IMR-90 (cell line): ENCODE data around the gene CCDC28B.

Source experiments
- BHLHE40 ChIP-seq: fragments of 150-350 bp; IDR thresholded peaks from 2 replicates; pipeline ENCODE4 v1.6.1; 2016; ENCODE audit warnings: mild to moderate bottlenecking, low read depth, low read length
- CEBPB ChIP-seq: IDR thresholded peaks from 2 replicates; pipeline ENCODE4 v1.6.1; 2012; ENCODE audit warnings: low read depth, low read length, improper control_type of control experiment
- MXI1 ChIP-seq: IDR thresholded peaks from 2 replicates; pipeline ENCODE4 v1.6.1; 2012; ENCODE audit warnings: low read depth, mild to moderate bottlenecking, low read length, moderate library complexity, borderline replicate concordance
- NFE2L2 ChIP-seq: fragments of 150-350 bp; IDR thresholded peaks from 2 replicates; pipeline ENCODE4 v1.6.1; 2016; ENCODE audit warnings: low read depth, mild to moderate bottlenecking, low read length
- POLR2A ChIP-seq: IDR thresholded peaks from 2 replicates; pipeline ENCODE4 v1.6.1; 2012; ENCODE audit warnings: mild to moderate bottlenecking, low read depth, low read length
- RAD21 ChIP-seq: IDR thresholded peaks from 2 replicates; pipeline ENCODE4 v1.6.1; 2012; ENCODE audit warnings: low read length, improper control_type of control experiment
- TF ChIP-seq, protein P1 (sequence below): fragments of 150-350 bp; IDR thresholded peaks from 2 replicates; pipeline ENCODE4 v1.6.1; 2017; ENCODE audit warnings: mild to moderate bottlenecking, antibody characterized with exemption, low read length, low read depth
- TF ChIP-seq, protein P2 (sequence below): conservative IDR thresholded peaks from 2 replicates; pipeline ENCODE4 v1.5.1; 2012; ENCODE audit warnings: mild to moderate bottlenecking, low read depth, low read length, improper control_type of control experiment
- TF ChIP-seq, protein P3 (sequence below): fragments of 150-350 bp; IDR thresholded peaks from 2 replicates; pipeline ENCODE4 v1.6.1; 2016; ENCODE audit warnings: low read depth, mild to moderate bottlenecking, low read length, moderate library complexity, borderline replicate concordance

DNA sequence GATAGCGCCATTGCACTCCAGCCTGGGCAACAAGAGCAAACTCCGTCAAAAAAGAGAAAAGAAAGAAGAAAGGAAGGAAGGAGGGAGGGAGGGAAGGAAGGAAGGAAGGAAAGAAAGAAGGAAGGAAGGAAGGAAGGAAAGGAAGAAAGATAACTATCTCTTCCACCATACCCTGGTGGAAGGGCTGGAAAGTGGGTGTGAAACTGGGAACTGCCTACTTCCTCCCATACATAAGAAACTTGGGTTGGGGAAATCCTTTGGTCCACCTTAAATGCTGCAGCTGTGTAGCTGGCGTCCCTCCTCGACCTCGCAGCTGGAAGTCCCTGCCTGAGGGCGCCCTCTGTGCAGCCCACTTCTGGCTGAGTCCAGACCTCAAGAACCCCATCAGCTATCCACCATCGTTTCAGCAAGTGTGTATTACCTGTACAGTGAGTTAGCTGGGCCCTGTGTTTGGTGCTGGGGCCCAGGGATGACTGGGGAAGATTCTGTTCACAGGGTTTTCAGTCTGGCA, 42.0 kb downstream of the CCDC28B start:
- TF ChIP-seq, protein P1, sequence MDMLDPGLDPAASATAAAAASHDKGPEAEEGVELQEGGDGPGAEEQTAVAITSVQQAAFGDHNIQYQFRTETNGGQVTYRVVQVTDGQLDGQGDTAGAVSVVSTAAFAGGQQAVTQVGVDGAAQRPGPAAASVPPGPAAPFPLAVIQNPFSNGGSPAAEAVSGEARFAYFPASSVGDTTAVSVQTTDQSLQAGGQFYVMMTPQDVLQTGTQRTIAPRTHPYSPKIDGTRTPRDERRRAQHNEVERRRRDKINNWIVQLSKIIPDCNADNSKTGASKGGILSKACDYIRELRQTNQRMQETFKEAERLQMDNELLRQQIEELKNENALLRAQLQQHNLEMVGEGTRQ: no peak
- TF ChIP-seq RAD21: no peak
- TF ChIP-seq, protein P2, sequence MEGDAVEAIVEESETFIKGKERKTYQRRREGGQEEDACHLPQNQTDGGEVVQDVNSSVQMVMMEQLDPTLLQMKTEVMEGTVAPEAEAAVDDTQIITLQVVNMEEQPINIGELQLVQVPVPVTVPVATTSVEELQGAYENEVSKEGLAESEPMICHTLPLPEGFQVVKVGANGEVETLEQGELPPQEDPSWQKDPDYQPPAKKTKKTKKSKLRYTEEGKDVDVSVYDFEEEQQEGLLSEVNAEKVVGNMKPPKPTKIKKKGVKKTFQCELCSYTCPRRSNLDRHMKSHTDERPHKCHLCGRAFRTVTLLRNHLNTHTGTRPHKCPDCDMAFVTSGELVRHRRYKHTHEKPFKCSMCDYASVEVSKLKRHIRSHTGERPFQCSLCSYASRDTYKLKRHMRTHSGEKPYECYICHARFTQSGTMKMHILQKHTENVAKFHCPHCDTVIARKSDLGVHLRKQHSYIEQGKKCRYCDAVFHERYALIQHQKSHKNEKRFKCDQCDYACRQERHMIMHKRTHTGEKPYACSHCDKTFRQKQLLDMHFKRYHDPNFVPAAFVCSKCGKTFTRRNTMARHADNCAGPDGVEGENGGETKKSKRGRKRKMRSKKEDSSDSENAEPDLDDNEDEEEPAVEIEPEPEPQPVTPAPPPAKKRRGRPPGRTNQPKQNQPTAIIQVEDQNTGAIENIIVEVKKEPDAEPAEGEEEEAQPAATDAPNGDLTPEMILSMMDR: no peak
- no peak for TF ChIP-seq CEBPB
- no peak for TF ChIP-seq POLR2A
- TF ChIP-seq BHLHE40: no peak
- TF ChIP-seq NFE2L2: no peak
- no peak for TF ChIP-seq MXI1
- TF ChIP-seq, protein P3, sequence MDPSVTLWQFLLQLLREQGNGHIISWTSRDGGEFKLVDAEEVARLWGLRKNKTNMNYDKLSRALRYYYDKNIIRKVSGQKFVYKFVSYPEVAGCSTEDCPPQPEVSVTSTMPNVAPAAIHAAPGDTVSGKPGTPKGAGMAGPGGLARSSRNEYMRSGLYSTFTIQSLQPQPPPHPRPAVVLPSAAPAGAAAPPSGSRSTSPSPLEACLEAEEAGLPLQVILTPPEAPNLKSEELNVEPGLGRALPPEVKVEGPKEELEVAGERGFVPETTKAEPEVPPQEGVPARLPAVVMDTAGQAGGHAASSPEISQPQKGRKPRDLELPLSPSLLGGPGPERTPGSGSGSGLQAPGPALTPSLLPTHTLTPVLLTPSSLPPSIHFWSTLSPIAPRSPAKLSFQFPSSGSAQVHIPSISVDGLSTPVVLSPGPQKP: no peak
